C4-2B (cell line): ENCODE results near the gene L1CAM.

Source experiments
- ZFX ChIP-seq: fragments of 450-650 bp; IDR thresholded peaks from 2 replicates; pipeline ENCODE4 v1.6.1; 2017
- TF ChIP-seq, protein P1 (sequence below): fragments of 450-650 bp; conservative IDR thresholded peaks from 2 replicates; pipeline ENCODE4 v1.5.1; 2017; ENCODE audit warnings: mild to moderate bottlenecking

GRCh38 chrX:153920546-153920945 lies 34.6 kb upstream of the L1CAM start:
- TF ChIP-seq, protein P1, sequence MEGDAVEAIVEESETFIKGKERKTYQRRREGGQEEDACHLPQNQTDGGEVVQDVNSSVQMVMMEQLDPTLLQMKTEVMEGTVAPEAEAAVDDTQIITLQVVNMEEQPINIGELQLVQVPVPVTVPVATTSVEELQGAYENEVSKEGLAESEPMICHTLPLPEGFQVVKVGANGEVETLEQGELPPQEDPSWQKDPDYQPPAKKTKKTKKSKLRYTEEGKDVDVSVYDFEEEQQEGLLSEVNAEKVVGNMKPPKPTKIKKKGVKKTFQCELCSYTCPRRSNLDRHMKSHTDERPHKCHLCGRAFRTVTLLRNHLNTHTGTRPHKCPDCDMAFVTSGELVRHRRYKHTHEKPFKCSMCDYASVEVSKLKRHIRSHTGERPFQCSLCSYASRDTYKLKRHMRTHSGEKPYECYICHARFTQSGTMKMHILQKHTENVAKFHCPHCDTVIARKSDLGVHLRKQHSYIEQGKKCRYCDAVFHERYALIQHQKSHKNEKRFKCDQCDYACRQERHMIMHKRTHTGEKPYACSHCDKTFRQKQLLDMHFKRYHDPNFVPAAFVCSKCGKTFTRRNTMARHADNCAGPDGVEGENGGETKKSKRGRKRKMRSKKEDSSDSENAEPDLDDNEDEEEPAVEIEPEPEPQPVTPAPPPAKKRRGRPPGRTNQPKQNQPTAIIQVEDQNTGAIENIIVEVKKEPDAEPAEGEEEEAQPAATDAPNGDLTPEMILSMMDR, result no peak
- TF ChIP-seq ZFX, result no peak
